Calu3 (cell line): ENCODE measurements around the gene NDE1. TPM values are rescaled to one million over a fixed set of nuclear protein-coding genes. Genes with fewer than 3 reads are reported as not detected.

ENCODE experiments used
- BruUV-seq: library from RNA; stranded (reverse); fragments of 400-500 nt; replicated peaks from 2 replicates; lab custom pipeline; 2021; lab: Mats Ljungman, UMichigan
- CTCF ChIA-PET: fragments of 300-600 bp; sonication (Branson Sonifier 250); formaldehyde crosslinking; loops from one replicate; lab custom pipeline; 2022; ENCODE audit warnings: antibody characterized with exemption; lab: Charles Lee
- DNase-seq: peaks from one replicate; pipeline ENCODE4 v3.0.0; 2022
- H3K27ac Mint-ChIP-seq: one replicate; pipeline ENCODE4 v1.8.0; 2022; ENCODE audit warnings: mixed read lengths; ENCODE audit not compliant: unreplicated experiment
- H3K27me3 Mint-ChIP-seq: one replicate; pipeline ENCODE4 v1.8.0; 2022; ENCODE audit warnings: mixed read lengths; ENCODE audit not compliant: unreplicated experiment
- H3K36me3 Mint-ChIP-seq: one replicate; pipeline ENCODE4 v1.8.0; 2022; ENCODE audit warnings: mild to moderate bottlenecking, moderate library complexity, mixed read lengths; ENCODE audit not compliant: insufficient read depth, unreplicated experiment
- H3K4me1 Mint-ChIP-seq: one replicate; pipeline ENCODE4 v1.8.0; 2022; ENCODE audit warnings: mild to moderate bottlenecking, low read depth, mixed read lengths; ENCODE audit not compliant: unreplicated experiment
- H3K4me3 Mint-ChIP-seq: one replicate; pipeline ENCODE4 v1.8.0; 2022; ENCODE audit warnings: mild to moderate bottlenecking, low read depth, moderate library complexity, mixed read lengths; ENCODE audit not compliant: unreplicated experiment
- H3K9me3 Mint-ChIP-seq: one replicate; pipeline ENCODE4 v1.8.0; 2022; ENCODE audit warnings: low read depth, mixed read lengths; ENCODE audit not compliant: unreplicated experiment
- CTCF ChIP-seq: fragments of 200-600 bp; IDR thresholded peaks from one replicate; pipeline ENCODE4 v1.8.0; 2022; ENCODE audit warnings: antibody characterized with exemption; ENCODE audit not compliant: unreplicated experiment
- intact Hi-C: fragments of 100-400 bp; cut with micrococcal nuclease; formaldehyde crosslinking; loops from one replicate; pipeline ENCODE4 v1.10.0; 2022; ENCODE audit not compliant: unreplicated experiment
- total RNA-seq: library from RNA; stranded (reverse); gene quantifications from 2 replicates; pipeline ENCODE4 v1.2.3, GENCODE V29; 2022

NDE1 gene
- total RNA-seq, 1 experiment from 2014 or later: 71.1 TPM

GRCh38 chr16:15607700-15608396, 42.2 kb upstream of the NDE1 start:
- H3K36me3 Mint-ChIP-seq: peaks cover 30% of the 10 kb centered on the region
- no peak for DNase-seq
- BruUV-seq: no TSS peak
- H3K9me3 Mint-ChIP-seq: no peaks in the 10 kb centered on the region
- no peaks in the 10 kb centered on the region for H3K4me1 Mint-ChIP-seq
- H3K4me3 Mint-ChIP-seq: no peak overlapping the region
- H3K27me3 Mint-ChIP-seq: no peaks in the 10 kb centered on the region
- TF ChIP-seq CTCF: no peak
- no peak overlapping the region for H3K27ac Mint-ChIP-seq
- CTCF ChIA-PET: interaction anchor here (0.8 kb wide), 1 partner anchor 9 kb away, joined by 3 read pairs; no protein-coding TSS in a partner anchor
- intact Hi-C loops: no loop called here

DNA sequence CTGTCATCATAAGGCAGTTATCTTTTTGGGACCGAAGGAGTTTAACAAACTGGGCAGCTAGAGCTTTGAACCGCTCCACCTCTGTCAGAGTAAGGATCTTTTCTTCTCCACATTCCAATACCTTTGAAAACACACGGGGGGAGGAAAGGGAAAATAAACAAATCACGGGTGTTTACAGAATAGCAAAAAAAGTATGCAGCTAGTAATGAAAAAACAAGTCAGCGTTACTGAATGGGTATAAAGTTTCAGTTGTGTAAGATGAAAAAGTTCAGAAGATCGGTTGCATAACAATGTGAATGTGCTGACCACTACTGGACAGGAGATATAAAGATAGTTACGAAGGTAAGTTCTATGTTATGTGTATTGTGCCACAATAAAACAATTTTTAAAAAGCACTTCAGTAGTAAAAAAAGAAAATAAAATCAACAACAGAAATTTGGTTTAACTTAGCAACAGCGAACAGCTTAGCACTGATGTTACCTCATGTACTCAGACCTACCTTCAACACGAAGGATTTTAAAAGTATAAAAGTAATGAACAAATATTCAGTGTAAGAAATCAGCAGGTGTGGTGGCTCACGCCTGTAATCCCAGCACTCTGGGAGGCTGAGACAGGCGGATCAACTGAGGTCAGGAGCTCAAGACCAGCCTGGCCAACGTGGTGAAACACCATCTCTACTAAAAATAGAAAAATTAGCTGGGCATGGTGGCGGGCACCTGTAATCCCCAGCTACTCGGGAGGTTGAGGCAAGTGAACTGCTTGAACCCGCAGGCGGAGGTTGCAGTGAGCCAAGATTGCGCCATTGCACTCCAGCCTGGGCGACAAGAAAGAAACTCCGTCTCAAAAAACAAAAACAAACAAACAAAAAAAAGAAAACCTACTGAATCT, 41.4 kb upstream of the NDE1 start:
- no peak overlapping the region for H3K4me3 Mint-ChIP-seq
- intact Hi-C loops: no loop called here
- peaks cover 36% of the 10 kb centered on the region for H3K36me3 Mint-ChIP-seq
- H3K9me3 Mint-ChIP-seq: no peaks in the 10 kb centered on the region
- DNase-seq: no peak
- no peaks in the 10 kb centered on the region for H3K27me3 Mint-ChIP-seq
- TF ChIP-seq CTCF: no peak
- no peak overlapping the region for H3K27ac Mint-ChIP-seq
- CTCF ChIA-PET: no interaction called here
- peaks cover 4% of the 10 kb centered on the region for H3K4me1 Mint-ChIP-seq
- BruUV-seq: no TSS peak

GRCh38 chr16:15609286-15609649, 40.8 kb upstream of the NDE1 start:
- BruUV-seq: no TSS peak
- TF ChIP-seq CTCF: no peak
- intact Hi-C loops: no loop called here
- Mint-ChIP-seq H3K4me3 (no peak overlapping the region), H3K9me3 (no peaks in the 10 kb centered on the region), H3K4me1 (peaks cover 9% of the 10 kb centered on the region), H3K27me3 (no peaks in the 10 kb centered on the region), H3K27ac (no peak overlapping the region), H3K36me3 (peaks cover 43% of the 10 kb centered on the region)
- DNase-seq: no peak
- CTCF ChIA-PET: no interaction called here

- TF ChIP-seq CTCF: no peak
- Mint-ChIP-seq H3K27me3 (no peaks in the 10 kb centered on the region), H3K36me3 (peaks cover 44% of the 10 kb centered on the region), H3K9me3 (no peaks in the 10 kb centered on the region), H3K4me3 (no peak overlapping the region), H3K27ac (no peak overlapping the region), H3K4me1 (peaks cover 9% of the 10 kb centered on the region)
- CTCF ChIA-PET: no interaction called here
- intact Hi-C loops: no loop called here
- no TSS peak for BruUV-seq
- no peak for DNase-seq
Measured at GRCh38 chr16:15610369-15610871, 39.6 kb upstream of the NDE1 start.
